ENCODE results near the gene RTTN.
"Not testable (repeated sequence)": the region's sequence is repeated elsewhere in the genome, so short reads cannot be mapped to it uniquely, and the experiment has no call there.

DNA sequence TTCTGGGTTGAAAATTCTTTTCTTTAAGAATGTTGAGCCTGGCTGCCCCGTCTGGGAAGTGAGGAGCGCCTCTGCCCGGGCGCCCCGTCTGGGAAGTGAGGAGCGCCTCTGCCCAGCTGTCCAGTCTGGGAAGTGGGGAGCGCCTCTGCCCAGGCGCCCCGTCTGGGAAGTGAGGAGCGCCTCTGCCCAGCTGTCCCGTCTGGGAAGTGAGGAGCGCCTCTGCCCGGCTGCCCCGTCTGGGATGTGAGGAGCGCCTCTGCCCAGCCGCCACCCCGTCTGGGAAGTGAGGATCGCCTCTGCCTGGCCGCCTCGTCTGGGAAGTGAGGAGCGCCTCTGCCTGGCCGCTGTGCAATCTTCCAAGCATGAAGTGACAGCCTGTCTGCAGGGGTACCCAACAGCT is 102.6 kb downstream of the RTTN start:
- TF ChIP-seq, protein P1, sequence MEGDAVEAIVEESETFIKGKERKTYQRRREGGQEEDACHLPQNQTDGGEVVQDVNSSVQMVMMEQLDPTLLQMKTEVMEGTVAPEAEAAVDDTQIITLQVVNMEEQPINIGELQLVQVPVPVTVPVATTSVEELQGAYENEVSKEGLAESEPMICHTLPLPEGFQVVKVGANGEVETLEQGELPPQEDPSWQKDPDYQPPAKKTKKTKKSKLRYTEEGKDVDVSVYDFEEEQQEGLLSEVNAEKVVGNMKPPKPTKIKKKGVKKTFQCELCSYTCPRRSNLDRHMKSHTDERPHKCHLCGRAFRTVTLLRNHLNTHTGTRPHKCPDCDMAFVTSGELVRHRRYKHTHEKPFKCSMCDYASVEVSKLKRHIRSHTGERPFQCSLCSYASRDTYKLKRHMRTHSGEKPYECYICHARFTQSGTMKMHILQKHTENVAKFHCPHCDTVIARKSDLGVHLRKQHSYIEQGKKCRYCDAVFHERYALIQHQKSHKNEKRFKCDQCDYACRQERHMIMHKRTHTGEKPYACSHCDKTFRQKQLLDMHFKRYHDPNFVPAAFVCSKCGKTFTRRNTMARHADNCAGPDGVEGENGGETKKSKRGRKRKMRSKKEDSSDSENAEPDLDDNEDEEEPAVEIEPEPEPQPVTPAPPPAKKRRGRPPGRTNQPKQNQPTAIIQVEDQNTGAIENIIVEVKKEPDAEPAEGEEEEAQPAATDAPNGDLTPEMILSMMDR (conservative IDR thresholded peaks at IDR 0.05) = not testable (repeated sequence)
- not testable (repeated sequence) for TF ChIP-seq EZH2 (IDR thresholded peaks at IDR 0.05; ENCODE audit: low read depth)

Data from PC-9 (cell line).